Gastroesophageal sphincter (tissue), 3 donors: ENCODE results near the gene MYPN.

Experiments
- POLR2AphosphoS5 ChIP-seq: sonication (generic); formaldehyde crosslinking; IDR thresholded peaks from one replicate; pipeline ENCODE4 v1.6.1; 2017; ENCODE audit warnings: antibody characterized with exemption
- TF ChIP-seq, protein P1 (sequence below), 4 experiments: fragments of 200-600 bp in 2 of 4; fragments of 450-650 bp in 2 of 4; sonication (generic) in 1 of 4; IDR thresholded peaks; one replicate each; pipeline ENCODE4 v1.5.1; 2017 to 2019; ENCODE audit warnings: antibody characterized with exemption in 4 of 4, mild to moderate bottlenecking in 2 of 4, moderate library complexity in 2 of 4

- TF ChIP-seq, protein P1, sequence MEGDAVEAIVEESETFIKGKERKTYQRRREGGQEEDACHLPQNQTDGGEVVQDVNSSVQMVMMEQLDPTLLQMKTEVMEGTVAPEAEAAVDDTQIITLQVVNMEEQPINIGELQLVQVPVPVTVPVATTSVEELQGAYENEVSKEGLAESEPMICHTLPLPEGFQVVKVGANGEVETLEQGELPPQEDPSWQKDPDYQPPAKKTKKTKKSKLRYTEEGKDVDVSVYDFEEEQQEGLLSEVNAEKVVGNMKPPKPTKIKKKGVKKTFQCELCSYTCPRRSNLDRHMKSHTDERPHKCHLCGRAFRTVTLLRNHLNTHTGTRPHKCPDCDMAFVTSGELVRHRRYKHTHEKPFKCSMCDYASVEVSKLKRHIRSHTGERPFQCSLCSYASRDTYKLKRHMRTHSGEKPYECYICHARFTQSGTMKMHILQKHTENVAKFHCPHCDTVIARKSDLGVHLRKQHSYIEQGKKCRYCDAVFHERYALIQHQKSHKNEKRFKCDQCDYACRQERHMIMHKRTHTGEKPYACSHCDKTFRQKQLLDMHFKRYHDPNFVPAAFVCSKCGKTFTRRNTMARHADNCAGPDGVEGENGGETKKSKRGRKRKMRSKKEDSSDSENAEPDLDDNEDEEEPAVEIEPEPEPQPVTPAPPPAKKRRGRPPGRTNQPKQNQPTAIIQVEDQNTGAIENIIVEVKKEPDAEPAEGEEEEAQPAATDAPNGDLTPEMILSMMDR (IDR thresholded peaks at IDR 0.05), result no peak
- no peak for TF ChIP-seq POLR2AphosphoS5
These were observed 144.1 kb downstream of the MYPN start for GRCh38 chr10:68253346-68253745.
